Measurements from ENCODE around the gene EDRF1.

Gene EDRF1

GRCh38 chr10:125766511-125766910, 47.0 kb downstream of the EDRF1 start:
- no peak for DNase-seq (ENCODE audit: low spot score)

GRCh38 chr10:125768219-125768855, 48.8 kb downstream of the EDRF1 start:
- DNase-seq (ENCODE audit: low spot score): peak; percentile 7

- DNase-seq (ENCODE audit: low spot score): no peak
Measured at GRCh38 chr10:125769175-125769574, 49.7 kb downstream of the EDRF1 start.

- no peak for DNase-seq (ENCODE audit: low spot score)
Measured at GRCh38 chr10:125770844-125771243, 51.3 kb downstream of the EDRF1 start.

GRCh38 chr10:125772112-125772863, 52.8 kb downstream of the EDRF1 start:
- DNase-seq (ENCODE audit: low spot score): no peak

- DNase-seq (ENCODE audit: low spot score): no peak
Measured at GRCh38 chr10:125772864-125773180, 53.3 kb downstream of the EDRF1 start.

GRCh38 chr10:125773687-125774543, 54.4 kb downstream of the EDRF1 start:
- DNase-seq (ENCODE audit: low spot score): no peak

- no peak for DNase-seq (ENCODE audit: low spot score)
Measured at GRCh38 chr10:125774581-125775191, 55.2 kb downstream of the EDRF1 start.

GRCh38 chr10:125775491-125776106, 56.1 kb downstream of the EDRF1 start, which contains the start of gene MMP21:
TSS of gene MMP21 (minus strand) at chr10:125775821. CDS start at chr10:125775821, 0 bp downstream.
- no peak for DNase-seq (ENCODE audit: low spot score)

- no peak for DNase-seq (ENCODE audit: low spot score)
Measured at GRCh38 chr10:125777806-125778205, 58.3 kb downstream of the EDRF1 start.

- DNase-seq (ENCODE audit: low spot score): no peak
Measured at GRCh38 chr10:125778556-125778955, 59.0 kb downstream of the EDRF1 start.

GRCh38 chr10:125779403-125780327, 60.2 kb downstream of the EDRF1 start:
- no peak for DNase-seq (ENCODE audit: low spot score)

GRCh38 chr10:125781374-125781773, 61.9 kb downstream of the EDRF1 start:
- DNase-seq (ENCODE audit: low spot score): no peak

- DNase-seq (ENCODE audit: low spot score): no peak
Measured at GRCh38 chr10:125782054-125782453, 62.5 kb downstream of the EDRF1 start.

- no peak for DNase-seq (ENCODE audit: low spot score)
Measured at GRCh38 chr10:125782616-125783015, 63.1 kb downstream of the EDRF1 start.

- DNase-seq (ENCODE audit: low spot score): no peak
Measured at GRCh38 chr10:125783408-125783807, 63.9 kb downstream of the EDRF1 start.

- no peak for DNase-seq (ENCODE audit: low spot score)
Measured at GRCh38 chr10:125783957-125784356, 64.4 kb downstream of the EDRF1 start.

GRCh38 chr10:125785791-125786190, 66.3 kb downstream of the EDRF1 start:
- no peak for DNase-seq (ENCODE audit: low spot score)

GRCh38 chr10:125788156-125789034, 68.9 kb downstream of the EDRF1 start:
- no peak for DNase-seq (ENCODE audit: low spot score)
